Peyer's patch (tissue), 4 donors: ENCODE data around the gene COLEC12. TPM values are rescaled to one million over a fixed set of nuclear protein-coding genes. Genes with fewer than 3 reads are reported as not detected.

Experiments used
- DNase-seq, 3 donors: peaks; one replicate each; pipeline ENCODE4 v3.0.0-alpha.2; 2017 to 2019
- H3K27ac ChIP-seq, 4 donors: fragments of 200-600 bp; sonication (generic); one replicate each; pipeline ENCODE4 v1.5.1; 2016 to 2019
- H3K27me3 ChIP-seq, 2 donors: fragments of 200-600 bp; sonication (generic); one replicate each; pipeline ENCODE4 v1.5.1; 2019
- H3K36me3 ChIP-seq, 3 donors: fragments of 200-600 bp; sonication (generic); one replicate each; pipeline ENCODE4 v1.5.1; 2016 to 2019
- H3K4me1 ChIP-seq, 4 donors: fragments of 200-600 bp; sonication (generic); one replicate each; pipeline ENCODE4 v1.5.1; 2016 to 2019
- H3K4me3 ChIP-seq, 4 donors: fragments of 200-600 bp; sonication (generic); 1 replicate in 3 of 4; 2 replicates in 1 of 4; pipeline ENCODE4 v1.5.1; 2016 to 2019; ENCODE audit warnings: mild to moderate bottlenecking in 1 of 4
- H3K9me3 ChIP-seq, 4 donors: fragments of 200-600 bp; sonication (generic); one replicate each; pipeline ENCODE4 v1.5.1; 2016 to 2019; ENCODE audit warnings: mild to moderate bottlenecking in 1 of 4
- CTCF ChIP-seq, 6 experiments: fragments of 450-650 bp in 4 of 6; fragments of 200-600 bp in 2 of 6; sonication (generic) in 1 of 6; IDR thresholded peaks; one replicate each; pipeline ENCODE4 v1.5.1; 2017 to 2019; ENCODE audit warnings: antibody characterized with exemption in 6 of 6, mild to moderate bottlenecking in 3 of 6, moderate library complexity in 1 of 6
- POLR2A ChIP-seq, 2 donors: fragments of 450-650 bp; IDR thresholded peaks; one replicate each; pipeline ENCODE4 v1.5.1; 2017; ENCODE audit warnings: antibody characterized with exemption in 2 of 2, mild to moderate bottlenecking in 2 of 2, moderate library complexity in 2 of 2
- total RNA-seq, 4 donors: library from RNA; depleted of rRNA; stranded (reverse); fragments of >200 nt; gene quantifications; one replicate each; pipeline ENCODE4 v1.1.0, GENCODE V29; 2016

COLEC12 gene
- total RNA-seq, 4 donors from 2014 or later = 0.88 to 7.6 (median 3.8) TPM

GRCh38 chr18:424071-424661 is 76.3 kb downstream of the COLEC12 start:
- H3K4me1 ChIP-seq = no peaks in the 10 kb centered on the region
- no peaks in the 10 kb centered on the region for H3K27me3 ChIP-seq
- no peak for DNase-seq
- TF ChIP-seq POLR2A (IDR thresholded peaks at IDR 0.05) = no peak
- no peak for TF ChIP-seq CTCF (IDR thresholded peaks at IDR 0.05)
- H3K9me3 ChIP-seq = no peaks in the 10 kb centered on the region
- H3K4me3 ChIP-seq = no peak overlapping the region
- H3K36me3 ChIP-seq = no peaks in the 10 kb centered on the region
- no peak overlapping the region for H3K27ac ChIP-seq

GRCh38 chr18:422966-423365 is 77.5 kb downstream of the COLEC12 start:
- H3K36me3 ChIP-seq = no peaks in the 10 kb centered on the region
- no peak overlapping the region for H3K4me3 ChIP-seq

GRCh38 chr18:421247-422155 is 79.0 kb downstream of the COLEC12 start:
- H3K4me1 ChIP-seq = no peaks in the 10 kb centered on the region
- no peaks in the 10 kb centered on the region for H3K36me3 ChIP-seq
- DNase-seq = no peak
- no peaks in the 10 kb centered on the region for H3K27me3 ChIP-seq
- H3K4me3 ChIP-seq = no peak overlapping the region
- no peak overlapping the region for H3K27ac ChIP-seq
- no peaks in the 10 kb centered on the region for H3K9me3 ChIP-seq
- TF ChIP-seq POLR2A (IDR thresholded peaks at IDR 0.05) = no peak
- no peak for TF ChIP-seq CTCF (IDR thresholded peaks at IDR 0.05)

More at GRCh38 chr18:422966-423365, 77.5 kb downstream of the COLEC12 start:
- H3K4me1 ChIP-seq = no peaks in the 10 kb centered on the region
- DNase-seq = no peak
- TF ChIP-seq CTCF (IDR thresholded peaks at IDR 0.05) (no peak), POLR2A (IDR thresholded peaks at IDR 0.05) (no peak)
- no peak overlapping the region for H3K27ac ChIP-seq
- no peaks in the 10 kb centered on the region for H3K9me3 ChIP-seq
- no peaks in the 10 kb centered on the region for H3K27me3 ChIP-seq

GRCh38 chr18:420661-421246 is 79.7 kb downstream of the COLEC12 start:
- Histone ChIP-seq H3K4me3 (no peak overlapping the region), H3K36me3 (no peaks in the 10 kb centered on the region), H3K27me3 (no peaks in the 10 kb centered on the region), H3K9me3 (no peaks in the 10 kb centered on the region), H3K4me1 (no peaks in the 10 kb centered on the region), H3K27ac (no peak overlapping the region)
- DNase-seq = no peak
- TF ChIP-seq CTCF (IDR thresholded peaks at IDR 0.05) (no peak), POLR2A (IDR thresholded peaks at IDR 0.05) (no peak)

GRCh38 chr18:419541-420175 is 80.8 kb downstream of the COLEC12 start:
- no peak for DNase-seq
- Histone ChIP-seq H3K9me3 (no peaks in the 10 kb centered on the region), H3K27me3 (no peaks in the 10 kb centered on the region), H3K36me3 (no peaks in the 10 kb centered on the region), H3K4me3 (no peak overlapping the region), H3K27ac (no peak overlapping the region), H3K4me1 (no peaks in the 10 kb centered on the region)
- TF ChIP-seq POLR2A (IDR thresholded peaks at IDR 0.05) (no peak), CTCF (IDR thresholded peaks at IDR 0.05) (no peak)
